Pulmonary artery endothelial cell (primary cell): ENCODE measurements around the gene PMP22. TPM values are rescaled to one million over a fixed set of nuclear protein-coding genes. Genes with fewer than 3 reads are reported as not detected.
"Not testable (repeated sequence)": the region's sequence is repeated elsewhere in the genome, so short reads cannot be mapped to it uniquely, and the experiment has no call there.

ENCODE experiments used
- DNase-seq: peaks from one replicate; pipeline ENCODE4 v3.0.0-alpha.2; 2011; ENCODE audit warnings: low read depth, low spot score
- total RNA-seq: library from RNA; depleted of rRNA; stranded (reverse); fragments of >200 nt; gene quantifications from 2 replicates; pipeline ENCODE4 v1.2.3, GENCODE V29; 2014

The PMP22 gene
- total RNA-seq, 1 donor from 2014 or later: 28.0 TPM

DNA sequence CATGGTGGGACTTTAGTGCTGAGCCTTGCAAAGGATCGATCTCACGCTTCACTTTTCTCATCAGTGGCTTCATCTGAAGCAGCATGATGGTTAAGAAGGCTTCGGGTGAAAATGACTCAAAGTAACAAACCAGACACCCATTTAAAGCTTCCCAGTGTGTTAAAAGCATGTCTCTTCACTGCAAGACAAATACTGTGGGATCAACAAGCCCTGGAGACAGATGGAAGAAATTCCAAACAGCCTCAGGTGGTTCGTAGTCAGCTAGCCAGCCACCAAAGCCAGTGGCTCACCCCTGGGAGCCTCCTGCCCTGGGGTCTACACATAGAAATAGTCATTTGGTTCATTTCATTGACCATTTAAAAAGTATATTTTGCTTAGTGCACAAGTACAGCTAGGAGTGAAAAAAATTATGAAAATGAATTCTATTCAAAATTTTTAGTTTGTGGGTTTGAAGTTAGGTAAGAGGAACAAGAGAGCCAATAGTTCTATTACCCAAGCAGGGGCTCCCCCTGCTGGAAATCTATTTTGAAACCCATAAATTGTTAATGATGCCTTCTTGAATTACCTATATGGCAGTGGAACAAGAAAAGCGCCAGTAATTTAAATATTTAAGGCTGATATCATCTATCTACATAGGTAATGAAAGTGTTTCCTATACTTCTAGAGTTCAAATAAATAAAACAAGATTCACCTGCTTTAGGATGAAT, 51.6 kb downstream of the PMP22 start:
- no peak for DNase-seq

DNA sequence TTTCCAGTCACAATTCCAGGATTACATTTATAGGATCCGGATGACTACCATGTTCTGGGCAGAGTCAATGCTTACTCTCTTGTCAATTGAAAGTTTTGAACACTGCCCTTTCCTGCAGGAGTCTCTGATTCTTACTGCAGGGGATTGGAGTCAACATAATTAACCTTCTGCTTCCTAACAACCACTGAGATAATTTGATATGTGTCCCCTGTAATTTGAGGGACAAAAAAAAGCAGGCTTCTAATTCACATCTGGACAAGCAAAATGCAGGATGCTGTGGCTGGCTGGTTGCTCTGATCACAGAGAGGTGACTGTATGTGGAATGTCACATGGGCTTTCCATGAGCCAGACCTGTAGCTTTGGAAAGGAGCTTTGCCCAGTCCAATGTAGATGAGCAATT, 54.9 kb downstream of the PMP22 start:
- DNase-seq: no peak

DNA sequence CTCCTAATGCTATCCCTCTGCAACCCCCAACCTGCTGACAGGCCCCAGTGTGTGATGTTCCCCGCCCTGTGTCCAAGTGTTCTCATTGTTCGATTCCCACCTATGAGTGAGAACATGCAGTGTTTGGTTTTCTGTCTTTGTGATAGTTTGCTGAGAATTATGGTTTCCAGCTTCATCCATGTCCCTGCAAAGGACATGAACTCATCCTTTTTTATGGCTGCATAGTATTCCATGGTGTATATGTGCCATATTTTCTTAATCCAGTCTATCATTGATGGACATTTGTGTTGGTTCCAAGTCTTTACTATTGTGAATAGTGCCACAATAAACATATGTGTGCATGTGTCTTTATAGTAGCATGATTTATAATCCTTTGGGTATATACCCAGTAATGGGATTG, 62.1 kb downstream of the PMP22 start:
- not testable (repeated sequence) for DNase-seq

DNA sequence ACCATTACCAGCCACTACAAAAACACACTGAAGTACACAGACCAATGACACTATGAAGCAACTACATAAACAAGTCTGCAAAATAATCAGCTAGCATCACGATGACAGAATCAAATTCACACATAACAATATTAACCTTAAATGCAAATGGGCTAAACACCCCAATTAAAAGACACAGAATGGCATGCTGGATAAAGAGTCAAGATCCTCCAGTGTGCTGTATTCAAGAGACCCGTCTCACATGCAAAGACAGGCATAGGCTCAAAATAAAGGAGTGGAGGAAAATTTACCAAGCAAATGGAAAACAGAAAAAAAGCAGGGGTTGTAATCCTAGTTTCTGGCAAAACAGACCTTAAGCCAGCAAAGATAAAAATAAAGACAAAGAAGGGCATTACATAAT, 64.6 kb downstream of the PMP22 start:
- not testable (repeated sequence) for DNase-seq

DNA sequence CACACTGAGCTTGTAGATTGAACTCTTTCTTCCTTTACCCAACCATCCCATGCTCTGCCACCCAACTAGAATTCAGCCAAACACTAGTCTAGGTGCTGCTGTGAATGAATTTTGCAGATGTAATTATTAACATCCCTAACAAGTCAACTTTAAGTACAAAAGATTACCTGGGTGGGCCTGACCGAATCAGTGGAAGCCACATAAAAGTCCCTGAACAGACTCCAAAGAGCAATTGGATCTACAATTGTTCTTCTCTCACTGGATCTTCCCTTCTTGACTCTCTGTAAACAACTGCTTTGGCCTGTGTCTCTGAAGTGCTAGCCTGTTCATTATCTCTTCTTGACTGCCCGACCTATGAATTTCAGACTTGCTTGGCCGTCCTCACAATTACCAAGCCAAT, 67.9 kb downstream of the PMP22 start:
- DNase-seq: no peak

DNA sequence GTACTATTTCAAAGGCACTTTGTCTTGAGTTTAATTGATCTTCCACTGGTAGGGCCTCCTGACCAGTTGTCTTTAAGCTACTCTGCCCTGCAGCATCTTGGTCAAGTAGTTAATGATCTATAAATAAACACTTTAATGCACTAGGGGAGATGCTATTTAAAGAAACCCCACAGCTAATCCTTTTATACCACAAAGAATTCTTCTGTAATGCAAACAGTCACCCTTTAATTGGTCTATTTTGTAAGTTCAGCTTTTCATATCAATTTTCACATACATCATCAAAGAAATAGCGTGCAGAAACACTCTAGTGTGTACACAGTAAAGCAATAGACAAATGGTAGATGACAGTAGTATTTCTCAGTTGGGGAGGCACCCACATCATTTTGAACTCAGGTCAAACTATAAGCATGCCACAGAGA, 70.3 kb downstream of the PMP22 start:
- no peak for DNase-seq

DNA sequence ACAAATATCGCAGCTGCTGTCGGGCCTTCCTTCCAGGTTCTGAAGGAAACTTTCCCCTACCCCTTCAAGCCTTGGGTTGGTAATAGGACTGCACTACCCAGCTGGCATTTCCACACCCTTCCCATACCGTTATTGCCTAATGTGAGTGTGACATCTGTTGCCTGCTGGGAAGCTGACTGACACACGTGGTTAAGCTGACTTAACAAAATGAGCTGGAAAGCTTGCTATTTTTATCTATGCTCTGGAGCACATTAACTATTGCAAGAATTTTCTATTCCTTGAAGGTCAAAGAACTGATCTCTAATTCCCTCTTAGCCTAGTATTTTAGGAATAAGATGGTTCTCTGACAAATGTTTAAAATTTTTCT, 79.5 kb downstream of the PMP22 start:
- no peak for DNase-seq

DNA sequence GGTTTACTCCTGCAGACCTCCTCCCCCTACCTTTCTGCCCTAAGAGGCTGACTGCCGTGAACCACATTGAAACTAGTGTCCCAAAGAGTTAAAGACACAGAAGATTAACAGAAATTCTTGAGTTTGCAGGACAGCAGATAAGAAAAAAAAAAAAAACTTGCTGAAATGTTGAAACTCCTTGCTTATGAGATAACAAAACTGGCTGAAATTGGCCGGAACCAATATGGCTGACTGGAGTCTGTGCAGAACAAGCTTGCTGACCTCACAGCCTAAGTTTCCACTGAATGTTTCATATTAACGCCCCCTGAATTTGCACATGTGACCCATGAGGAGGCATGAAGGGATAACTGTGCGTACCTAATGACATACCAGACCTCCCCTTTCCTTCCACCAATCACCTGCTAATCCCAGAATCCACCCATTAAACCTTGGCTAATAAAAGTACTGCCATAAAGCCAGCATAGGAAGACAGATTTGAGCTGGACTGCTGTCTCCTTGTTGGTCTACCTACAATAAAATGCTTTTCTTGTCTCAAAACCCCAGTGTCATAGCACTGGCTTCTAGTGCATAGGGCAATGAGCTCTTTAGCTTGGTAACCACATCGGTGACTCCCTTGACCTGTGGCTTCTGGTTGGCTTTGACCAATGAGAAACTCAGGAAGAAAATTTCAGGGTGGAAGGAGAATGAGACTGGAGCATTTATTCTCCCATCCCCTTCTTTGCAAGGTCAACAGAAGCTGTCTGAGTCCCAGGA, 80.1 kb downstream of the PMP22 start:
- DNase-seq: no peak

DNA sequence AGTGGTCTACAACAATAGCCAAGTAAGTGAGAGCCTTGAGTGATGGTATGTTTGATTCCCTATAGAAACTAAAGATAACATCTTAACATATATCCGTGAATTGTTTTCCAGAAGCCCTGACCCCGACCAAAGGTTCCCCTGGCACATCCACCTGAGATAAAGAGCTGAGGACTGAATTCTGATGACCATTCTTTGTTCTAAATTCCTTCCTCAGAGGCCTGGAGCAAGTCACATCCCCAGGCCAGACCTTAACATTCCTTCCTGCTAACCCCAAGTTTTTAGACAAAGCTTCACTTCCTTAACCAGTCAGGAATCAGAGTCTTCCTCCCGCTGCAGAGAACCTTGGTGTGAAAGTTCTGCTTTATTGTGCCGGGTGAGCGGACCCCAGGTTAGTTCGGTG, 83.3 kb downstream of the PMP22 start:
- DNase-seq: no peak

DNA sequence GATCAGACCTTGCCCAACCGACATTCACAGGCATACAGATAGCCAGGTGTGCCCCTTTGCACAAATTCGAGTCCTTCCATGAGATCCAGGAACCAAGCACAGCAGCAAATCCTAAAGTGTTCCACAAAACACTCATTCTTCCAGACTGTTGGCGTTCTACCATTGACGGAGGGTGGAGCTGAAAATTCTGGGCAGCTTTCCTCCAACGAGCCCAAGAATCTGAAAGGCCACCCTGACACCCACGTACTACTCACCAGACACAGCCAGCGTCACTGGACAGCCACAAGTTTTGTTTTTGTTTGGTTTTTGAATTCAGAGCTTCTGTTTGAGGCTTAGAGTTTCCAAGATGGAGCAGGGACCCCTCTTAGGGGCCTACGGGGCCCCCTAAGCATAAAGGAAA, 83.8 kb downstream of the PMP22 start:
- DNase-seq: no peak

DNA sequence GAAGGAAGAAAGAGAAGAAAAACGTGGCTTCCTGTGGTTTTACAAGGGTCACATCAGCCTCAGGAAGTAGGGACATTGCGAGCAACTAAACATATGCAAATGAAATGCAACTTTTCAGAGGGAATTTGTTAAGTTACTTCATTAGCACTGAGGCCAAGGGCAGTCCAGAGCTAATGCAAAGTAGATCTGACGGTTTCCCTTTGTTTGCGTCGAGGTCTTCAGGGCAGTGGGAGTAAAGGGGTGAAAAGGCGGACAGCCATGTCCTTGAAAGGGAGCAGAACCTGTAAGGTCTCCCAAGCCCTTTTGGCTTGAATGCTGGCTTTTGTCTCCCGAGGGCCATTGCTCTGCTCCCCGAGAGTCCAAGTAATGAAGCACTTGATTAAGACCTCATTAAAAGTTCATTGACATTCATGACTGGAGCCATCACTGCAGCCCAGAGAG, 85.0 kb downstream of the PMP22 start:
- DNase-seq: no peak

Other genes with a start within 250 kb of the PMP22 start
- not detected in 2 replicates for gene TEKT3, start 76.3 kb upstream of the PMP22 start, total RNA-seq
- 1.7 and 2.9 TPM in 2 replicates for gene CDRT4, start 202.3 kb upstream of the PMP22 start, total RNA-seq